Type B pancreatic cell (in vitro differentiated cells): ENCODE results near the gene PTGDR. TPM values are rescaled to one million over a fixed set of nuclear protein-coding genes. Genes with fewer than 3 reads are reported as not detected.

Experiments
- DNase-seq: peaks from one replicate; pipeline ENCODE4 v3.0.0; 2021; ENCODE audit warnings: mixed read lengths; ENCODE audit not compliant: unreplicated experiment; ENCODE audit errors: extremely low spot score
- H3K27ac Mint-ChIP-seq: 2 replicates; pipeline ENCODE4 v1.8.0; 2021; ENCODE audit warnings: mild to moderate bottlenecking, mixed read lengths
- H3K27me3 Mint-ChIP-seq: 2 replicates; pipeline ENCODE4 v1.8.0; 2021; ENCODE audit warnings: mixed read lengths
- H3K36me3 Mint-ChIP-seq: 2 replicates; pipeline ENCODE4 v1.8.0; 2021; ENCODE audit warnings: mixed read lengths
- H3K4me1 Mint-ChIP-seq: one replicate; pipeline ENCODE4 v1.8.0; 2021; ENCODE audit warnings: mixed read lengths; ENCODE audit not compliant: unreplicated experiment
- H3K4me3 Mint-ChIP-seq: 2 replicates; pipeline ENCODE4 v1.8.0; 2021; ENCODE audit warnings: mild to moderate bottlenecking, mixed read lengths
- H3K9me3 Mint-ChIP-seq: 2 replicates; pipeline ENCODE4 v1.8.0; 2021; ENCODE audit warnings: mixed read lengths
- total RNA-seq: library from RNA; stranded (reverse); gene quantifications from 2 replicates; pipeline ENCODE4 v1.2.1, GENCODE V29; 2021; ENCODE audit warnings: low replicate concordance
- TF ChIP-seq, protein P1 (sequence below): fragments of 200-600 bp; sonication (generic); conservative IDR thresholded peaks from 2 replicates; pipeline ENCODE4 v1.5.0; 2021; ENCODE audit warnings: antibody characterized with exemption, mild to moderate bottlenecking

PTGDR gene
- total RNA-seq, 1 donor from 2014 or later = 0.56 TPM

DNA sequence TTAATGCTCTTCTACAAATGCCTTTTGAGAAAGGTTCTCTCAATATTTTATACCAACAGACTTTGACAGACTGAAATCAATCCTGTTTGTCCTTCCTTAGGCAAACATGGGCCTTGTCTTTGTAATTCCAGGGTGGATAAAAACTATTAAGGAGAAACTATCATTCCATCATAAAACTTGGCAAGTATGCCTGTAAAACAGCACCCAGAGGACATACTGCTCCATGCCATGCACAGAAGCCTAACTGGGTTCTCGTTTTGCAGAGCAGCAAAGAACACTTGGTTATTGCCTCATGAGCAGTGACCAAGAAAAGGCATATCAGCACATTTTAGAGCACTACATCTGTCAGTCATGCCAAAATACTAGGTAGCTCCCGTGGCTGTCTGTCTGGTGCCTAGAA lies 33.8 kb upstream of the PTGDR start:
- TF ChIP-seq, protein P1, sequence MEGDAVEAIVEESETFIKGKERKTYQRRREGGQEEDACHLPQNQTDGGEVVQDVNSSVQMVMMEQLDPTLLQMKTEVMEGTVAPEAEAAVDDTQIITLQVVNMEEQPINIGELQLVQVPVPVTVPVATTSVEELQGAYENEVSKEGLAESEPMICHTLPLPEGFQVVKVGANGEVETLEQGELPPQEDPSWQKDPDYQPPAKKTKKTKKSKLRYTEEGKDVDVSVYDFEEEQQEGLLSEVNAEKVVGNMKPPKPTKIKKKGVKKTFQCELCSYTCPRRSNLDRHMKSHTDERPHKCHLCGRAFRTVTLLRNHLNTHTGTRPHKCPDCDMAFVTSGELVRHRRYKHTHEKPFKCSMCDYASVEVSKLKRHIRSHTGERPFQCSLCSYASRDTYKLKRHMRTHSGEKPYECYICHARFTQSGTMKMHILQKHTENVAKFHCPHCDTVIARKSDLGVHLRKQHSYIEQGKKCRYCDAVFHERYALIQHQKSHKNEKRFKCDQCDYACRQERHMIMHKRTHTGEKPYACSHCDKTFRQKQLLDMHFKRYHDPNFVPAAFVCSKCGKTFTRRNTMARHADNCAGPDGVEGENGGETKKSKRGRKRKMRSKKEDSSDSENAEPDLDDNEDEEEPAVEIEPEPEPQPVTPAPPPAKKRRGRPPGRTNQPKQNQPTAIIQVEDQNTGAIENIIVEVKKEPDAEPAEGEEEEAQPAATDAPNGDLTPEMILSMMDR = no peak
- no peak overlapping the region for H3K27ac Mint-ChIP-seq
- no peaks in the 10 kb centered on the region for H3K4me1 Mint-ChIP-seq
- H3K9me3 Mint-ChIP-seq = peaks cover 7% of the 10 kb centered on the region
- H3K36me3 Mint-ChIP-seq = no peaks in the 10 kb centered on the region
- peaks cover 8% of the 10 kb centered on the region for H3K27me3 Mint-ChIP-seq
- DNase-seq = no peak
- no peak overlapping the region for H3K4me3 Mint-ChIP-seq

DNA sequence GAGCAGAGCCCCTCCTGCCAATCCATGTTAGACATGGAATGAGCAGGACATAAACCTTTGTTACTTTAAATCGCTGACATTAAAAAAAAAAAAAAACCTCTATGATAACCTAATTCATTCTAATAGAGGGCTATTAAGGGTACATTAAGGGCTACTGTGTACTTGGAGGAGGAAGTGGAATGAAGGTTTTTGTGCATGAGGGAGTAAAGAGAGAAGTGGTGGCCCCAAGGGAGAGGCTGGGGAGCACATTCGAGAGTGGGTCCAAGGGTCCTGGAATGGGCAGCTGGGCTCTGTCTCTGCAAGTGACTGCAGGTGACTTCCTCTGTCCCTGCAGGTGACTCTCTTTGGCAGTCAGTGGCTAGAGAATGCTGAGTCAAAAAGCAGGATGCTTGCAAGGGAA lies 32.1 kb upstream of the PTGDR start:
- TF ChIP-seq, protein P1 = no peak
- H3K27ac Mint-ChIP-seq = no peak overlapping the region
- peaks cover 7% of the 10 kb centered on the region for H3K9me3 Mint-ChIP-seq
- H3K27me3 Mint-ChIP-seq = peaks cover 8% of the 10 kb centered on the region
- H3K4me1 Mint-ChIP-seq = peaks cover under 1% of the 10 kb centered on the region
- no peak for DNase-seq
- H3K36me3 Mint-ChIP-seq = no peaks in the 10 kb centered on the region
- H3K4me3 Mint-ChIP-seq = no peak overlapping the region

- no peaks in the 10 kb centered on the region for H3K36me3 Mint-ChIP-seq
- no peak overlapping the region for H3K27ac Mint-ChIP-seq
- TF ChIP-seq, protein P1 = no peak
- no peak overlapping the region for H3K4me3 Mint-ChIP-seq
- no peak for DNase-seq
- H3K27me3 Mint-ChIP-seq = peaks cover 13% of the 10 kb centered on the region
- H3K9me3 Mint-ChIP-seq = peaks cover 7% of the 10 kb centered on the region
- peaks cover 6% of the 10 kb centered on the region for H3K4me1 Mint-ChIP-seq
These were observed 31.5 kb upstream of the PTGDR start for GRCh38 chr14:52235866-52236510.

DNA sequence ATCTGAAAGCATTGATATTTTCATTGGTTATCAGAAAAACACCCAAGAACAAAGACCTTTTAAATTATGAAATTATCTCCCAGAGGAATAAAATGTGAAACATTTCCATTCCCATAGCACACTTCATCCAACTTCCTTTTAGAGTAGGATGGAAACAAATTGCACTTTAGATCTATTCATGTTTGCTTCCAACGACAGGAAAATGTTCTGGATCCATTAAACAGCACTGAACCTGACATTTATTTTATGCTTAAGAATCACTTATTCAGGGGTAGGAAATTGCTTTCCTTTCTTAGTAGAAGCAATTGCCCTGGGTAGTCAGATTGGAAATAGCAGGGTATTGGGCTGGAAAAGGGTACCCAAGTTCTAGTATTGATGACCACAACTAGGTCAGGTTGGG lies 28.8 kb upstream of the PTGDR start:
- H3K36me3 Mint-ChIP-seq = no peaks in the 10 kb centered on the region
- no peak for DNase-seq
- no peak overlapping the region for H3K27ac Mint-ChIP-seq
- no peak overlapping the region for H3K4me3 Mint-ChIP-seq
- peaks cover 7% of the 10 kb centered on the region for H3K9me3 Mint-ChIP-seq
- TF ChIP-seq, protein P1 = no peak
- peaks cover 9% of the 10 kb centered on the region for H3K4me1 Mint-ChIP-seq
- H3K27me3 Mint-ChIP-seq = peaks cover 13% of the 10 kb centered on the region

- H3K9me3 Mint-ChIP-seq = peaks cover 7% of the 10 kb centered on the region
- no peak overlapping the region for H3K27ac Mint-ChIP-seq
- H3K27me3 Mint-ChIP-seq = peaks cover 16% of the 10 kb centered on the region
- H3K36me3 Mint-ChIP-seq = peaks cover 3% of the 10 kb centered on the region
- TF ChIP-seq, protein P1 = no peak
- H3K4me1 Mint-ChIP-seq = peaks cover 9% of the 10 kb centered on the region
- no peak overlapping the region for H3K4me3 Mint-ChIP-seq
- DNase-seq = no peak
These were observed 26.9 kb upstream of the PTGDR start for GRCh38 chr14:52240623-52241022.
